H54 (cell line): ENCODE measurements around the gene ATXN7L3B.
A peak's percentile ranks its signal among the peaks of the same experiment; 100 is the strongest.

Experiments
- DNase-seq: peaks from one replicate; pipeline ENCODE4 v3.0.0; 2011; ENCODE audit warnings: low spot score, mixed read lengths; ENCODE audit not compliant: insufficient read length
- FAIRE-seq: peaks from 3 replicates; lab custom pipeline; 2011; peaks lifted over from hg19 to GRCh38; lab: Jason Lieb, UNC
- POLR2A ChIP-seq: IDR thresholded peaks from 2 replicates; pipeline ENCODE4 v1.6.1; 2011; ENCODE audit warnings: low read depth, mild to moderate bottlenecking, low read length

Gene ATXN7L3B

GRCh38 chr12:74535536-74535935 is 2.1 kb upstream of the ATXN7L3B start:
- TF ChIP-seq POLR2A: no peak
- FAIRE-seq (no peak), DNase-seq (no peak)

- no peak for TF ChIP-seq POLR2A
- peak; percentile 35 for DNase-seq
- FAIRE-seq: peak; percentile 78
Observed at GRCh38 chr12:74537126-74537706, 419 bp upstream of the ATXN7L3B start.

GRCh38 chr12:74538491-74539258 is 1.0 kb downstream of the ATXN7L3B start:
- DNase-seq: no peak
- no peak for TF ChIP-seq POLR2A
- FAIRE-seq: no peak

- FAIRE-seq: no peak
Observed at GRCh38 chr12:74539261-74539660, 1.6 kb downstream of the ATXN7L3B start.

GRCh38 chr12:74539765-74540526 is 2.3 kb downstream of the ATXN7L3B start:
- FAIRE-seq (no peak), DNase-seq (no peak)
- no peak for TF ChIP-seq POLR2A

More at GRCh38 chr12:74539261-74539660, 1.6 kb downstream of the ATXN7L3B start:
- DNase-seq: no peak
- TF ChIP-seq POLR2A: no peak

- DNase-seq (no peak), FAIRE-seq (no peak)
- TF ChIP-seq POLR2A: no peak
Observed at GRCh38 chr12:74541074-74541473, 3.4 kb downstream of the ATXN7L3B start.

GRCh38 chr12:74547249-74547648 is 9.6 kb downstream of the ATXN7L3B start:
- FAIRE-seq: no peak

GRCh38 chr12:74551291-74551690 is 13.7 kb downstream of the ATXN7L3B start:
- FAIRE-seq (no peak), DNase-seq (no peak)
- TF ChIP-seq POLR2A: no peak

More at GRCh38 chr12:74547249-74547648, 9.6 kb downstream of the ATXN7L3B start:
- no peak for TF ChIP-seq POLR2A
- no peak for DNase-seq

- DNase-seq: no peak
- TF ChIP-seq POLR2A: no peak
- FAIRE-seq: no peak
Observed at GRCh38 chr12:74552201-74552600, 14.6 kb downstream of the ATXN7L3B start.

GRCh38 chr12:74559728-74560127 is 22.1 kb downstream of the ATXN7L3B start:
- no peak for TF ChIP-seq POLR2A
- no peak for FAIRE-seq
- no peak for DNase-seq

- FAIRE-seq (no peak), DNase-seq (no peak)
- no peak for TF ChIP-seq POLR2A
Observed at GRCh38 chr12:74563927-74564326, 26.3 kb downstream of the ATXN7L3B start.

GRCh38 chr12:74578486-74578885 is 40.9 kb downstream of the ATXN7L3B start:
- FAIRE-seq (no peak), DNase-seq (no peak)
- no peak for TF ChIP-seq POLR2A

- DNase-seq (no peak), FAIRE-seq (no peak)
- TF ChIP-seq POLR2A: no peak
Observed at GRCh38 chr12:74579446-74579845, 41.8 kb downstream of the ATXN7L3B start.

GRCh38 chr12:74579981-74580380 is 42.3 kb downstream of the ATXN7L3B start:
- DNase-seq (no peak), FAIRE-seq (no peak)
- TF ChIP-seq POLR2A: no peak

GRCh38 chr12:74581439-74581838 is 43.8 kb downstream of the ATXN7L3B start:
- FAIRE-seq (no peak), DNase-seq (no peak)
- no peak for TF ChIP-seq POLR2A
